MM.1S (cell line): ENCODE data around the gene SYT13.
A peak's percentile ranks its signal among the peaks of the same experiment; 100 is the strongest.
"Not testable (repeated sequence)": the region's sequence is repeated elsewhere in the genome, so short reads cannot be mapped to it uniquely, and the experiment has no call there.

ENCODE experiments used
- DNase-seq: peaks from one replicate; pipeline ENCODE4 v3.0.0-alpha.2; 2015
- H2AFZ ChIP-seq: fragments of 300-600 bp; sonication (generic); 2 replicates; pipeline ENCODE4 v1.6.0; 2016; ENCODE audit warnings: antibody characterized with exemption, low read length
- H3F3A ChIP-seq: fragments of 300-600 bp; sonication (generic); 2 replicates; pipeline ENCODE4 v1.6.1; 2016; ENCODE audit warnings: mild to moderate bottlenecking, antibody characterized with exemption, low read length, moderate library complexity, mixed read lengths; ENCODE audit not compliant: insufficient read depth
- H3K27ac ChIP-seq: fragments of 300-600 bp; sonication (generic); 2 replicates; pipeline ENCODE4 v1.5.1; 2016; ENCODE audit warnings: mild to moderate bottlenecking, low read length
- H3K27me3 ChIP-seq: fragments of 300-600 bp; sonication (generic); replicated peaks from 2 replicates; pipeline ENCODE4 v1.6.0; 2016; ENCODE audit warnings: low read length; ENCODE audit not compliant: insufficient read depth
- H3K36me3 ChIP-seq: fragments of 300-600 bp; sonication (generic); replicated peaks from 2 replicates; pipeline ENCODE4 v1.6.1; 2016; ENCODE audit warnings: mild to moderate bottlenecking, low read length, mixed read lengths; ENCODE audit not compliant: insufficient read depth
- H3K4me1 ChIP-seq: fragments of 300-600 bp; sonication (generic); 2 replicates; pipeline ENCODE4 v1.6.1; 2016; ENCODE audit warnings: low read length, mixed read lengths
- H3K4me2 ChIP-seq: fragments of 300-600 bp; sonication (generic); 2 replicates; pipeline ENCODE4 v1.6.0; 2016; ENCODE audit warnings: low read depth, low read length
- H3K4me3 ChIP-seq: fragments of 300-600 bp; sonication (generic); 2 replicates; pipeline ENCODE4 v1.5.1; 2016; ENCODE audit warnings: low read length, mixed read lengths
- H3K79me2 ChIP-seq: fragments of 300-600 bp; sonication (generic); 2 replicates; pipeline ENCODE4 v1.6.1; 2016; ENCODE audit warnings: mixed run types, low read length, mixed read lengths
- H3K9ac ChIP-seq: fragments of 300-600 bp; sonication (generic); 2 replicates; pipeline ENCODE4 v1.6.1; 2016; ENCODE audit warnings: low read length, mixed read lengths
- H3K9me2 ChIP-seq: fragments of 300-600 bp; sonication (generic); replicated peaks from 2 replicates; pipeline ENCODE4 v1.6.1; 2016; ENCODE audit warnings: mild to moderate bottlenecking, low read length, mixed read lengths; ENCODE audit not compliant: insufficient read depth
- H3K9me3 ChIP-seq: fragments of 300-600 bp; sonication (generic); replicated peaks from 2 replicates; pipeline ENCODE4 v1.6.1; 2016; ENCODE audit warnings: mild to moderate bottlenecking, low read length, mixed read lengths; ENCODE audit not compliant: insufficient read depth
- H4K20me1 ChIP-seq: fragments of 300-600 bp; sonication (generic); 2 replicates; pipeline ENCODE4 v1.6.1; 2016; ENCODE audit warnings: mild to moderate bottlenecking, low read length, moderate library complexity, mixed read lengths; ENCODE audit not compliant: insufficient read depth
- EZH2 ChIP-seq: fragments of 300-600 bp; sonication (generic); optimal IDR thresholded peaks from 2 replicates; pipeline ENCODE3; 2017; ENCODE audit warnings: low read depth, mild to moderate bottlenecking, antibody characterized with exemption, low read length, mixed read lengths
- EZH2phosphoT487 ChIP-seq: fragments of 300-600 bp; sonication (generic); IDR thresholded peaks from 2 replicates; pipeline ENCODE4 v1.6.1; 2018; ENCODE audit warnings: antibody characterized with exemption, low read length
- TF ChIP-seq, protein P1 (sequence below): fragments of 300-600 bp; sonication (generic); IDR thresholded peaks from 2 replicates; pipeline ENCODE4 v1.5.1; 2016; ENCODE audit warnings: antibody characterized with exemption, low read length, mixed read lengths

The SYT13 gene

GRCh38 chr11:45294499-45294898 lies 8.4 kb upstream of the SYT13 start:
- TF ChIP-seq EZH2phosphoT487 (no peak), EZH2 (no peak)
- TF ChIP-seq, protein P1, sequence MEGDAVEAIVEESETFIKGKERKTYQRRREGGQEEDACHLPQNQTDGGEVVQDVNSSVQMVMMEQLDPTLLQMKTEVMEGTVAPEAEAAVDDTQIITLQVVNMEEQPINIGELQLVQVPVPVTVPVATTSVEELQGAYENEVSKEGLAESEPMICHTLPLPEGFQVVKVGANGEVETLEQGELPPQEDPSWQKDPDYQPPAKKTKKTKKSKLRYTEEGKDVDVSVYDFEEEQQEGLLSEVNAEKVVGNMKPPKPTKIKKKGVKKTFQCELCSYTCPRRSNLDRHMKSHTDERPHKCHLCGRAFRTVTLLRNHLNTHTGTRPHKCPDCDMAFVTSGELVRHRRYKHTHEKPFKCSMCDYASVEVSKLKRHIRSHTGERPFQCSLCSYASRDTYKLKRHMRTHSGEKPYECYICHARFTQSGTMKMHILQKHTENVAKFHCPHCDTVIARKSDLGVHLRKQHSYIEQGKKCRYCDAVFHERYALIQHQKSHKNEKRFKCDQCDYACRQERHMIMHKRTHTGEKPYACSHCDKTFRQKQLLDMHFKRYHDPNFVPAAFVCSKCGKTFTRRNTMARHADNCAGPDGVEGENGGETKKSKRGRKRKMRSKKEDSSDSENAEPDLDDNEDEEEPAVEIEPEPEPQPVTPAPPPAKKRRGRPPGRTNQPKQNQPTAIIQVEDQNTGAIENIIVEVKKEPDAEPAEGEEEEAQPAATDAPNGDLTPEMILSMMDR = no peak
- no peaks in the 10 kb centered on the region for H3F3A ChIP-seq
- H4K20me1 ChIP-seq = no peaks in the 10 kb centered on the region
- no peak overlapping the region for H3K4me3 ChIP-seq
- DNase-seq = no peak
- no peaks in the 10 kb centered on the region for H3K79me2 ChIP-seq
- H3K36me3 ChIP-seq = no peaks in the 10 kb centered on the region
- H3K27ac ChIP-seq = no peak overlapping the region
- H3K4me1 ChIP-seq = no peaks in the 10 kb centered on the region
- H3K9me2 ChIP-seq = no peaks in the 10 kb centered on the region
- no peaks in the 10 kb centered on the region for H3K9me3 ChIP-seq
- no peak overlapping the region for H2AFZ ChIP-seq
- H3K9ac ChIP-seq = no peak overlapping the region
- H3K4me2 ChIP-seq = no peak overlapping the region
- no peaks in the 10 kb centered on the region; the same call in 1 of the 2 replicates for H3K27me3 ChIP-seq

- H2AFZ ChIP-seq, H3K4me1 ChIP-seq, H3K9me2 ChIP-seq, H3K27ac ChIP-seq, H3K27me3 ChIP-seq, H3K79me2 ChIP-seq, H3K36me3 ChIP-seq, H3K4me3 ChIP-seq, H4K20me1 ChIP-seq, H3K9ac ChIP-seq, H3F3A ChIP-seq, H3K4me2 ChIP-seq, H3K9me3 ChIP-seq: not testable (repeated sequence)
- DNase-seq = peak; percentile 79
- TF ChIP-seq, protein P1 = peak; percentile 55
These were observed 7.5 kb upstream of the SYT13 start for GRCh38 chr11:45293566-45294192.

GRCh38 chr11:45290586-45290985 lies 4.4 kb upstream of the SYT13 start:
- Histone ChIP-seq H3K9me3 (no peaks in the 10 kb centered on the region), H3K36me3 (no peaks in the 10 kb centered on the region), H3K4me3 (no peak overlapping the region), H3K9me2 (no peaks in the 10 kb centered on the region), H3K27me3 (no peaks in the 10 kb centered on the region; the same call in 1 of the 2 replicates), H2AFZ (no peak overlapping the region), H3K9ac (no peak overlapping the region), H4K20me1 (no peaks in the 10 kb centered on the region), H3K4me1 (no peaks in the 10 kb centered on the region), H3K79me2 (no peaks in the 10 kb centered on the region), H3K4me2 (no peak overlapping the region), H3K27ac (no peak overlapping the region), H3F3A (no peaks in the 10 kb centered on the region)
- TF ChIP-seq EZH2phosphoT487 = no peak
- TF ChIP-seq, protein P1 = no peak
- TF ChIP-seq EZH2 = no peak
- no peak for DNase-seq
